ENCODE data around the gene SLC39A11. TPM values are rescaled to one million over a fixed set of nuclear protein-coding genes. Genes with fewer than 3 reads are reported as not detected.
"Not testable (repeated sequence)": the region's sequence is repeated elsewhere in the genome, so short reads cannot be mapped to it uniquely, and the experiment has no call there.

SLC39A11 gene
- total RNA-seq, 1 donor from 2014 or later: 5.5 TPM

DNA sequence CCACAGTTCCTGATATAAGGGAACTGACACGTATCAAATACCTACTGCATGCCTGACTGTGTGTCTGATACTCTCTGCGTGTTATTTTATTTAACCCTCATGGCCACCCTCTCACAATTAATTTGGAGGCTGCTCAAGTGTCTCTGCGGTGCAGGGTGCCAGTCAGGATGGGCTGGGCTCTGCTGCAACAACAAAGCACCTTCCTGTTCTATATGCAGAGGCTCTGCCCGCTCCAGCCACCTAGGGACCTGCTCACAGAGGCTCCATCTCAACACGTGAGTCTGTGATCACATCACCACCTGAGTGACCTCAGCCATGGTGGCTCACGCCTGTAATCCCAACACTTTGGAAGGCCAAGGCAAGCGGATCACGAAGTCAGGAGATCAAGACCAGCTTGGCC lies 87.1 kb downstream of the SLC39A11 start:
- DNase-seq (ENCODE audit: low spot score): no peak
- H3K4me3 Mint-ChIP-seq: no peak overlapping the region
- TF ChIP-seq EZH2phosphoT487 (IDR thresholded peaks at IDR 0.05): no peak

DNA sequence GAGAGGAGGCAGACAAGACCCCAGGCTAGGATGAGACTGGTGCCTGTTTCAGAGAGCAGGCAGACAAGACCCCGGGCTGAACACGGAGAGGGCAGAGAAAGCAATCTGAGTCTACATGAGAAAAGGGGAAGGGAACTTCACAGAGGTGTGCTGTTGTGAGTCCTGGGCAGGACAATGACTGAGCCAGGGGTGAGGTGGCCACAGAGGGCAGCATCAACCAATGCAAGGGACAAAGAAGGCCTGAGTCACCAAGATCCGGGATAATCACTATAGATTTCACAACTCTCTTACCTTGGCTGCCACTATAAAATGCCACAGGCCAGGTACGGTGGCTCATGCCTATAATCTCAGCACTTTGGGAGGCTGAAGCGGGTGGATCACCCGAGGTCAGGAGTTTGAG lies 89.0 kb downstream of the SLC39A11 start:
- no peak overlapping the region for H3K4me3 ChIP-seq
- no peaks in the 10 kb centered on the region for H3F3A ChIP-seq (ENCODE audit: low read depth)
- no peaks in the 10 kb centered on the region for H3K9me3 ChIP-seq (ENCODE audit: low read depth)
- no peak overlapping the region for H3K27ac ChIP-seq
- Mint-ChIP-seq H3K4me3 (no peak overlapping the region), H3K9me3 (no peaks in the 10 kb centered on the region), H3K36me3 (no peaks in the 10 kb centered on the region), H3K27me3 (ENCODE audit: insufficient read depth, low read depth) (peaks cover 6% of the 10 kb centered on the region), H3K4me1 (peaks cover 19% of the 10 kb centered on the region), H3K27ac (no peak overlapping the region)
- peaks cover 4% of the 10 kb centered on the region for H3K4me1 ChIP-seq
- no peaks in the 10 kb centered on the region for H3K36me3 ChIP-seq
- H4K20me1 ChIP-seq (ENCODE audit: low read depth): no peaks in the 10 kb centered on the region
- H3K27me3 ChIP-seq: no peaks in the 10 kb centered on the region
- DNase-seq (ENCODE audit: low spot score): no peak
- TF ChIP-seq, protein P1, sequence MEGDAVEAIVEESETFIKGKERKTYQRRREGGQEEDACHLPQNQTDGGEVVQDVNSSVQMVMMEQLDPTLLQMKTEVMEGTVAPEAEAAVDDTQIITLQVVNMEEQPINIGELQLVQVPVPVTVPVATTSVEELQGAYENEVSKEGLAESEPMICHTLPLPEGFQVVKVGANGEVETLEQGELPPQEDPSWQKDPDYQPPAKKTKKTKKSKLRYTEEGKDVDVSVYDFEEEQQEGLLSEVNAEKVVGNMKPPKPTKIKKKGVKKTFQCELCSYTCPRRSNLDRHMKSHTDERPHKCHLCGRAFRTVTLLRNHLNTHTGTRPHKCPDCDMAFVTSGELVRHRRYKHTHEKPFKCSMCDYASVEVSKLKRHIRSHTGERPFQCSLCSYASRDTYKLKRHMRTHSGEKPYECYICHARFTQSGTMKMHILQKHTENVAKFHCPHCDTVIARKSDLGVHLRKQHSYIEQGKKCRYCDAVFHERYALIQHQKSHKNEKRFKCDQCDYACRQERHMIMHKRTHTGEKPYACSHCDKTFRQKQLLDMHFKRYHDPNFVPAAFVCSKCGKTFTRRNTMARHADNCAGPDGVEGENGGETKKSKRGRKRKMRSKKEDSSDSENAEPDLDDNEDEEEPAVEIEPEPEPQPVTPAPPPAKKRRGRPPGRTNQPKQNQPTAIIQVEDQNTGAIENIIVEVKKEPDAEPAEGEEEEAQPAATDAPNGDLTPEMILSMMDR (IDR thresholded peaks at IDR 0.05): no peak
- TF ChIP-seq EZH2phosphoT487 (IDR thresholded peaks at IDR 0.05) (no peak), EZH2 (IDR thresholded peaks at IDR 0.05) (no peak)
- no peak overlapping the region for H2AFZ ChIP-seq (replicated peaks)
- no peak overlapping the region for H3K4me2 ChIP-seq
- H3K9ac ChIP-seq: no peak overlapping the region
- no peaks in the 10 kb centered on the region for H3K79me2 ChIP-seq (ENCODE audit: low read depth)

More for the DNA sequence above, 87.1 kb downstream of the SLC39A11 start:
- no peak overlapping the region for H3K4me2 ChIP-seq
- no peak overlapping the region for H2AFZ ChIP-seq (replicated peaks)
- no peaks in the 10 kb centered on the region for H3K36me3 Mint-ChIP-seq
- no peaks in the 10 kb centered on the region for H3K9me3 ChIP-seq (ENCODE audit: low read depth)
- H3K4me3 ChIP-seq: no peak overlapping the region
- no peaks in the 10 kb centered on the region for H3F3A ChIP-seq (ENCODE audit: low read depth)
- no peaks in the 10 kb centered on the region for H3K36me3 ChIP-seq
- no peak overlapping the region for H3K27ac Mint-ChIP-seq
- H3K9ac ChIP-seq: no peak overlapping the region
- no peaks in the 10 kb centered on the region for H3K4me1 ChIP-seq
- H3K27me3 Mint-ChIP-seq (ENCODE audit: insufficient read depth, low read depth): peaks cover 8% of the 10 kb centered on the region
- no peaks in the 10 kb centered on the region for H3K27me3 ChIP-seq
- H3K9me3 Mint-ChIP-seq: no peaks in the 10 kb centered on the region
- H3K79me2 ChIP-seq (ENCODE audit: low read depth): no peaks in the 10 kb centered on the region
- H4K20me1 ChIP-seq (ENCODE audit: low read depth): no peaks in the 10 kb centered on the region
- H3K4me1 Mint-ChIP-seq: peaks cover 5% of the 10 kb centered on the region
- no peak overlapping the region for H3K27ac ChIP-seq

DNA sequence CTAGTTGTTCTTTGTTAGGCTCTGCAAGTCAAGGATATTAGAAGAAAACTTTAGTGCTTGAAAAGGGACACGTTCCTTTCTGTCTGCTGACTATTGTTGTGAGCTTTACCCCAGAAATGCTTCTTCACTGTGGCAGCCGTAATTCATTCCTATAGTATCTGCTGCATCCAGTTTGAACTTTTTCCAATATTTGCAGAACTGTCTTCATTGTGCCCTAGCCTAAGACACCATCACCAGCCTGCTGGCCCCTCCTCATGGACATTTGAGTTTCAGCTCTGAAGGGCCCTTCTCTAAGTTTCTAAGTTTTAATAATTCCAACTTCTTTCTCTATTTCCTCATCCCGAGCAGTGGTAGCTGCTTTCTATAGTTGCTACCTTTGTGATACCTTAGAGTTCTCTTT lies 91.7 kb downstream of the SLC39A11 start:
- no peak overlapping the region for H2AFZ ChIP-seq (replicated peaks)
- Mint-ChIP-seq H3K27ac (no peak overlapping the region), H3K9me3 (peaks cover 4% of the 10 kb centered on the region), H3K4me1 (peaks cover 19% of the 10 kb centered on the region), H3K27me3 (ENCODE audit: insufficient read depth, low read depth) (peaks cover 2% of the 10 kb centered on the region), H3K4me3 (no peak overlapping the region), H3K36me3 (peaks cover 2% of the 10 kb centered on the region)
- H3K9me3 ChIP-seq (ENCODE audit: low read depth): no peaks in the 10 kb centered on the region
- TF ChIP-seq, protein P1 (IDR thresholded peaks at IDR 0.05): no peak
- TF ChIP-seq EZH2phosphoT487 (IDR thresholded peaks at IDR 0.05) (no peak), EZH2 (IDR thresholded peaks at IDR 0.05) (no peak)
- no peaks in the 10 kb centered on the region for H3K27me3 ChIP-seq
- no peaks in the 10 kb centered on the region for H4K20me1 ChIP-seq (ENCODE audit: low read depth)
- DNase-seq (ENCODE audit: low spot score): no peak
- no peak overlapping the region for H3K4me3 ChIP-seq
- no peak overlapping the region for H3K9ac ChIP-seq
- H3K4me1 ChIP-seq: peaks cover 4% of the 10 kb centered on the region
- no peaks in the 10 kb centered on the region for H3K36me3 ChIP-seq
- no peaks in the 10 kb centered on the region for H3F3A ChIP-seq (ENCODE audit: low read depth)
- no peaks in the 10 kb centered on the region for H3K79me2 ChIP-seq (ENCODE audit: low read depth)
- no peak overlapping the region for H3K27ac ChIP-seq
- no peak overlapping the region for H3K4me2 ChIP-seq

DNA sequence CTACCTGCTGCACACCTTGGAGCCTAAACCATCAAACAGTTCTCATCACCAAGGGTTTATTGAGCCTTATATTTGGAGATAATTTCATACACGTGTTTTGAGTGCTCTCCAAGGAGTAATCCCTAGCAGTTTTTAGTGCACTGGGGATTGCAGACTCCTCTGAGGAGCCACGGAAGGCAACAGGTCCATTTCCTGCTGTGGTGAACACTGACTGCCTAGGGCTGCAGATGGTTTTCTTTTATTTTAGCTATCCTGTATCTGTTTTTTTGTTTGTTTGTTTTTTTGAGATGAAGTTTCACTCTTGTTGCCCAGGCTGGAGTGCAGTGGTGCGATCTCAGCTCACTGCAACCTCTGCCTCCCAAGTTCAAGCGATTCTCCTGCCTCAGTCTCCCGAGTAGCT lies 93.0 kb downstream of the SLC39A11 start:
- not testable (repeated sequence) for H3K4me3 ChIP-seq; H3K27me3 Mint-ChIP-seq (ENCODE audit: insufficient read depth, low read depth); H3K36me3 ChIP-seq; DNase-seq (ENCODE audit: low spot score); H2AFZ ChIP-seq (replicated peaks); H3K79me2 ChIP-seq (ENCODE audit: low read depth); H3K9me3 Mint-ChIP-seq; H3K27ac ChIP-seq; H3K9me3 ChIP-seq (ENCODE audit: low read depth); H3K4me1 ChIP-seq; H3K4me3 Mint-ChIP-seq; H3K9ac ChIP-seq; H3K27me3 ChIP-seq; H3F3A ChIP-seq (ENCODE audit: low read depth); H4K20me1 ChIP-seq (ENCODE audit: low read depth); H3K36me3 Mint-ChIP-seq; H3K27ac Mint-ChIP-seq; H3K4me2 ChIP-seq
- peaks cover 19% of the 10 kb centered on the region for H3K4me1 Mint-ChIP-seq
